HG03139 (cell line): Measurements from ENCODE around the gene PIP4K2C.

Experiments
- ATAC-seq: cut with Tn5 transposase; IDR thresholded peaks from one replicate; pipeline ENCODE4 v1.9.1; 2021; ENCODE audit not compliant: unreplicated experiment

Gene PIP4K2C

DNA sequence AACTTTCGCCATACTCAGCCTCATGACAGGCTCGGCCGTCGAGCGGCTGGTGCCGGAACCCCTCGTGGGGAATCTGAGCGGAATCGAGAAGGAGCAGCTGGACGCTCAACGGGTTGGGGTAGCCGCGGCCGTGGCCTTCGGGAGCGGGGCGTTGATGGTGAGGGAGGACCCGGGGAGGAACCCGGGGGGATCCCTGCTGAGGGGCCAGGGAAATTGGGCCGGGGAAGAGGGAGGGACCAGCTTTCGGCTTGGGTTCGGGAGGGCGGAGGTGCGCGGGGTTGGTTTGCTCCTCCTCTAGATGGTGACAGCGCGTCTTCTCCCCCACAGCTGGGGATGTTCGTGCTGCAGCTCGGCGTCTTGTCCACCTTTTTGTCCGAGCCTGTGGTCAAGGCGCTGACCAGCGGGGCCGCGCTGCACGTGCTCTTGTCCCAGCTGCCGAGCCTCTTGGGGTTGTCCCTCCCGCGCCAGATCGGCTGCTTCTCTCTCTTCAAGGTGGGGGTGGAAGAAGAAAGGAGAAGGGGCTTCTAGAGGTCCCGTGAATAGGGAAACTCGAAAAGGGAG, 30.0 kb downstream of the PIP4K2C start:
- no peak for ATAC-seq

DNA sequence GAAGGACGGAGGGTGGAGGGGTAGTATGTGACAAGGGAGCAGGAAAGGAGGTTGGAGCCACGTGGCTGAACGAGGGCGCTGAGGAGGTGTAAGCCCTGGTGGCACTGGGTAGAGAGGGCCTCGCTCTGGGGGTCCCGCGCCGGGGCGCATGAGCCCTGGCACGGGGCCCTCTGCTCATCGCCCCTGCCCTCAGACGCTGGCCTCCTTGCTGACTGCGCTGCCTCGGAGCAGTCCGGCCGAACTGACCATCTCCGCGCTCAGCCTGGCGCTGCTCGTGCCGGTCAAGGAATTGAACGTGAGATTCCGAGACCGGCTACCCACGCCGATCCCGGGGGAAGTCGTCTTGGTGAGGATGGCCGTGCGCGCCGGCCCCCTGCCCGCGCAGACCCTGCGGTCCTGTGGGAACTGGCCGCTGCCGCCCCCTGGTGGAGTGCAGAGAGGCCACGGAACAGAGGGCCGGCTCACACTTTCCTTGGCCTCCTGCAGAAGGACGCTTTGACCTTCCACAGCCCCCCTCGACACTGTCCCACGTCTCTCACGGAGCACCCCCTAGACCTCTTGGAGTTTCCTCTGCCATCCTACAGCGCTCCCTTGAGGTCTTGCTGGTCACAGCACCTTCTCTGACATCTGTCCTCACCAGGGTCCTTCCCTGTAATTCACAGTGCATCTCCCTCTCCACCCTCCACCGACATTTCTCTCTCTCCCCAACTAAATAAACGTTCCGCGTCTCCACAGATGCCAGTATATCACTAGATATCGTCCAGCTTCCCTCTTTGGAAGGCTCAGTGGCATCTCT, 30.7 kb downstream of the PIP4K2C start:
- no peak for ATAC-seq

DNA sequence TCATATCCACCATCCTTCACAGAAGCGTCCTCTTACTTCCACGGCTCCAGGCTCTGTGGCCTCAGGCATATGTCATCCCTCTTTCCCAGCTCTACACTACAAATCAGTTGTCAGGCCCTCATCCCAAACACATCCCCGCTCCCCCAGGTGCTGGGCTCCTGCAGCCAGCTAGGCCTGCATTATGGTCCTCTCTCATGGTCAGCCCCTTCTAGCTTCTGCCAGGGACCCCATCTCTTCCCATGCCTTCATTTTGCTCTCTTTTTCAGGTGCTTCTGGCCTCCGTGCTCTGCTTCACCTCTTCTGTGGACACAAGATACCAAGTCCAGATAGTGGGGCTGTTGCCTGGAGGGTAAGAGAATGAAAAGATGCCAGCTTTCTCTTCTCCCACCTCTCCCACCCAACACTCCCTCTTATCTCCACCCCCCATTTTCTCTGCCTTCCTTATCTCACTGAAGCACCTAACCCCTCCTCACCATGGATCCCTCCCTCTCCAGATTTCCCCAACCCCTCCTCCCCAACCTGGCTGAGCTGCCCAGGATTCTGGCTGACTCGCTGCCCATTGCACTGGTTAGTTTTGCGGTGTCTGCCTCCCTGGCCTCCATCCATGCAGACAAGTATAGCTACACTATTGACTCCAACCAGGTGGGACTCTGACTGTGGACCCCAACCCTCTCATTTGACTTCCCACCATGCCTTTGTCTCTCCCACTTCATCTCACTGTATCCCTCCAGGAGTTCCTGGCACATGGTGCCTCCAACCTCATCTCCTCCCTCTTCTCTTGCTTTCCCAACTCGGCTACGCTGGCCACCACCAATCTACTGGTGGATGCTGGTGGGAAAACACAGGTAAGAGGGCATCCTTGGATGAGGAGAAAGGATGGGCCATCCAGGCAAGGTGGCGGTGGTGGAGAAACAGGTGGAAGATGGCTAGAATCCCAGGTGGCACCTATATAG, 31.6 kb downstream of the PIP4K2C start:
- no peak for ATAC-seq

DNA sequence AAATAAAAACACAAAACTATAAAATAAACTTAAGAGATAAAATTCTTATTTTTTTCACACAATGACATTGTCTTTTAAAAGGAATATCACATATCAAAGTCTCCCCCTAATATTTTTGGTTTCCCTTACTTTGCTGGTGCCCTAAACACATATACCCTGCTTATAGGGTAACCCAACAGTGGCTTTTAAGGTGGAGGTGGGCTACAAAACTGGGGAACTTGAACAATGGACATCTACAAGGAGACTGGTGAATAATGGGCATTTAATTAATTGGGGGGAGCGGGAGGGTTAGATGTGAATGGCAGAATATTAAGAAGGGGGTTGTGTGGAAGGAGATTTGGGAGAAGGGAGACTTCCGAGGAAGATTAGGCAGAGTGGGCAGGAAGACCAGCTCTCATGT, 32.4 kb downstream of the PIP4K2C start:
- ATAC-seq: no peak

DNA sequence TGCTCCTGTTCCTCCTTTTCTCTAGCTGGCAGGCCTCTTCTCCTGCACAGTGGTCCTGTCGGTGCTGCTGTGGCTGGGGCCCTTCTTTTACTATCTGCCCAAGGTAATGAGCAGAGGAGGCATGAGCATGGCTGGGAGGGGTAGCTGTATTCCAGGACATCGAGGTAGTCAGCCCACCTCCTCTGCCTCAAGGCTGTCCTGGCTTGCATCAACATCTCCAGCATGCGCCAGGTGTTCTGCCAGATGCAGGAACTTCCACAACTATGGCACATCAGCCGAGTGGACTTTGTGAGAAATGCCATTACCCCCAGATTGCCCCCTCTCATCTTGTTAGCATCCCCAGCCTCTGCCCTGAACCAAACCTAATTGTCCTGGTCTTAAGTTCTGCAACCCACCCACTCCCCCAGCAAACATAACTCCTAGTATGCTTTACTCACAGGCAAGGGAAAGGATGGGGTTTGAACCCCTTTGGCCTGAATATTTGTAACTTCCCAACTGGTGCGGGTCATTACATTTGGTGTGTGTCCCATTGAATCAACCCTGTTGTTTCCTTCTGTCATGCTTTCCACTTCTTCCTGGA, 32.9 kb downstream of the PIP4K2C start:
- no peak for ATAC-seq

DNA sequence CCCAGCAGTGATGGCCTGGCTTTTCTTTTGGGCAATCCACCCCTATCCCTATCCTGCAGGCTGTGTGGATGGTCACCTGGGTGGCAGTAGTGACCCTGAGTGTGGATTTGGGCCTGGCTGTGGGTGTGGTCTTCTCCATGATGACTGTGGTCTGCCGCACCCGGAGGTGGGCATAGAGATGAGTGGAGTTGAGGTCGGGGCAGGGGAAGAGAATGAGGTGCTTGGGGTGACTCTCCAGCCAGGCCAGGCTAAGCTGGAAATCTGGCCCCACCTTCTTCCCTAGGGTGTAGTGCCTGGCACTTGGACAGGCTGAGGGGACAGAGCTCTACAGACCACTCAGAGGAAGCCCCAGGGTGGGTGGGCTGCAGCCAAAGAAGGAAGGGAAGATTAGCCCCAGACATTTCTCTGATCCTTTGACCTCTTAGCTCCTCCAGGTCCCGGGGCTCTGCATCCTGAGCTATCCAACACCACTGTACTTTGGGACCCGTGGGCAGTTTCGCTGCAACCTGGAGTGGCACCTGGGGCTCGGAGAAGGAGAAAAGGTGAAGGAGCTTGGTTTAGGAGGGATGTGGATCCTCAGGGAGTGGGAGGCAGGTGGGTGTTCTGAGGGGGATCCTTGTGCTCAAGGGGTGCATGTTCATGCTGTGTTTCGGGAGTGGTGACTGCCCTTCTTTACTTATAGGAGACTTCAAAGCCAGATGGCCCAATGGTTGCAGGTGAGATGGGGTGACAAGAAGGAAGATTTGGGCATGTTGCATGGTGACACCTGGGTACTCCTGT, 33.6 kb downstream of the PIP4K2C start:
- ATAC-seq: no peak

DNA sequence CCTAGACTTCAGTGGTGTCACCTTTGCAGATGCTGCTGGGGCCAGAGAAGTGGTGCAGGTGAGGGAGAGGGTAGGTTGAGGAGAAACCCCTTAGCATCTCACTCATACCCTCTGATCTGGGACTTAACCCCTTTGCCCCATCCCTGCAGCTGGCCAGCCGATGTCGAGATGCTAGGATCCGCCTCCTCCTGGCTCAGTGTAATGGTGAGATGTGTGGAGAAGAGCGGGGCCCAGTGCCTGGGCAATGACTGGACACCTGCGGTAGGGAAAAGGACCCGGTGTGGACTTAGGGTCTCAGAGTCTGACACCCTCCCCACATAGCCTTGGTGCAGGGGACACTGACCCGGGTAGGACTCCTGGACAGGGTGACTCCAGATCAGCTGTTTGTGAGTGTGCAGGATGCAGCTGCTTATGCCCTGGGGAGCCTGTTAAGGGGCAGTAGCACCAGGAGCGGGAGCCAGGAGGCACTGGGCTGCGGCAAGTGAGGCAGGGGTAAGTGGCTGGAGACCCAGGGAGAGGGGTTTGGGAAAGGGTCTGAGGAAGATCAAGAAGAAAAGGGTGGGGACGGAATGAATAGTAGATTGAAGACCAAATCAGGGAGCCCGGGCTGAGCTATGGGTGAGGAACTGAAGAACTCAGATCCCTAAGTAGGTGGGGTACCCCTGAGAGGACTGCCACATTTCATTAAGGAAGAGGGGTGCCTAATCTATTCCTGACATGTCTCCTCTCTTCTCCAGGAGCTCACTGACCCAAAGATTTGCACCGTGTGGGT, 34.5 kb downstream of the PIP4K2C start:
- ATAC-seq: no peak

DNA sequence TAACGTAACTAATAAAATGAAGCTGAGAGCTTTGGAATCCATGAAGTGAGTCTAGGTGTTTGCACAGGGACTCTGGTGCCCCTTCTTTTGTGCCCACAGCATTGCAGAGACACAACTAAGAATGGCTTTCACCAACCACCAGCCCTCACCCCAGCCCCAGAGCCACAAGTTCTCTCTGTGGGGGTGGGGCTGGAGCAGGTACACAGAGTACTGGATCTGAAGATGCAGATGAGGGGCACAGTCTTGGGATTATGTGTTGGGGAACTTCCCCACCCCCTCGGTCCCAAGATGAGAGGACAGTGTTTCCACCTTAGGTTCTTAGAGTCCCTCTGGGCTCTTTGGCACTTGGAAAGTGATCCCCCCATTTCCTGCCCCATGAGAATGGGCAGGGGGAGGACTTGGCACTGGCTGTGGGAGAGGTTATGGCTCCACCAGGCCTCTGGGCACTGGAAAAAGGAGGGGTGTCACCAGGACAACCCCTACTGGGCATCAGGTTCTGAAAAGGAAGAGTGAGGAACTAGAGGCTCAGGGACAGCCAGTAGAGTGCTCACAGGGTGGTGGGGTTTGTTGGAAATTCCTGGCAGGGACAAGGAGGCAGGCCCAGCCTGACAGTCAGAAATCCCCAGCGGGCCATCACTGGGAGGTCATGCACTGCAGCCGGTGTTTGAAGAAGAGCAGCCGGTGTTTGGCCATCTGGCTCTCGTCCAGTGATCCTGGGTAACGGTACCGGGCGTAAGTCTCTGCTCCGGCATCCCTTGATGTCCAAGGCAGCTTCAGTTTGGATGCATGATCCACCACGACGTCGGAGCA, 35.3 kb downstream of the PIP4K2C start:
- no peak for ATAC-seq

DNA sequence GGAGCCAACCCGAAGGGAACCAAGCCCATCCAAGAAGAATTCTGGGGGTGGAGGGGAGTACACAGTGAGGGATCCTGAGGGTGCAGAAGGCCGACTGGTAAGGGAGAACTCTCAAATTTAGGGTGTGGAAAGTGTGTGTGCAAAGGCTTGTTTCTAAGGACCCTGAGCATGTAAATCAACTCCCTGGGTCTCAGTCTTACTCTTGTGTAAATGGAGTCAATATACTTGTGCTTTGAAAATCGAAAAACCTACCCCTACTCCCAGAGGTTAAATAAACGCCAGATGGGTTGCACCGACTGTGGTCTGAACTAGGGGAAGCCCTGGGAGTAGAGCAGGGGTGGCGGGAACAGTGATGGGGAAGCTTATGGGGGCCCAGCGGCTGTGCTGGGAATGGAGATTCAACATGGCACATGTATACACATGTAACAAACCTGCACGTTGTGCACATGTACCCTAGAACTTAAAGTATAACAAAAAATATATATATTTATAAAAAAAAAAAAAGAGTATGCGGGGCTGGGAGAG, 36.0 kb downstream of the PIP4K2C start:
- no peak for ATAC-seq

DNA sequence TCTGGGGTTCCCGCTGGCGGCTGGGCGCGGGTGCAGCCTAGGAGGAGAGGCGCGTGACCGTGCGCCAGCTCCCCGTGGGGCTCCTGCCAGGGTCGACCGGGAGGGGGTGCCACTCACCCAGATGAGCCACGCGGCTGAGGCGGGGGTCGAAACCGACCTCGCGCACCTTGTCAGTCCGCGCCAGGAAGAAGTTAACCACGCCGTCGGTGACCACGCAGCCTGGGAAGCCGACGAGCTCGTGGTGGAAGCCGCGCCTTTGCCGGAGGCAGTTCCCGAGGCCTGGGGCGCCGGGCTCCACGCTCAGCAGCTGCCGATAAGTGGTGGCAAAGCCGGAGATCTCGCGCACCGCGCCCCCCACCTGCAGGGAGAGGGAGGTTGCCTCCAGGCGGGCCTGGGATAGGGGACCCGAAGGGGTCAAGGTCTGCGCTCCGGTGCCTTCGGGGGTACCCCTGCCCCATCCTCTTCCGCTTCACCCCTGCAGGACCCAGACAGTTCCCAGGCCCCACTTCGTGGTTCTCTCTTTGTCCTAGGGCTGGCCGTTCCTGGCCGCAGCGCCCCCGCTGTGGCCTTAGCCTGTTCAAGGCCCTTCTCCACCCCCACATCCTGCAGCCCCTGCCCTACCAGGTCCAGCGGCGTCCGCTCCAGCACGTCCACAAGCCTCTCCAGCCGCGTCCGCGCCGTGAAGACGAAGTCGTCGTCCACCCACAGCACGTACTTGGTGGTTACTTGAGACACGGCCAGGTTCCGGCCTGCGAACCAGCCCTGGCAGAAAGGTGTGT, 36.7 kb downstream of the PIP4K2C start:
- ATAC-seq: no peak

DNA sequence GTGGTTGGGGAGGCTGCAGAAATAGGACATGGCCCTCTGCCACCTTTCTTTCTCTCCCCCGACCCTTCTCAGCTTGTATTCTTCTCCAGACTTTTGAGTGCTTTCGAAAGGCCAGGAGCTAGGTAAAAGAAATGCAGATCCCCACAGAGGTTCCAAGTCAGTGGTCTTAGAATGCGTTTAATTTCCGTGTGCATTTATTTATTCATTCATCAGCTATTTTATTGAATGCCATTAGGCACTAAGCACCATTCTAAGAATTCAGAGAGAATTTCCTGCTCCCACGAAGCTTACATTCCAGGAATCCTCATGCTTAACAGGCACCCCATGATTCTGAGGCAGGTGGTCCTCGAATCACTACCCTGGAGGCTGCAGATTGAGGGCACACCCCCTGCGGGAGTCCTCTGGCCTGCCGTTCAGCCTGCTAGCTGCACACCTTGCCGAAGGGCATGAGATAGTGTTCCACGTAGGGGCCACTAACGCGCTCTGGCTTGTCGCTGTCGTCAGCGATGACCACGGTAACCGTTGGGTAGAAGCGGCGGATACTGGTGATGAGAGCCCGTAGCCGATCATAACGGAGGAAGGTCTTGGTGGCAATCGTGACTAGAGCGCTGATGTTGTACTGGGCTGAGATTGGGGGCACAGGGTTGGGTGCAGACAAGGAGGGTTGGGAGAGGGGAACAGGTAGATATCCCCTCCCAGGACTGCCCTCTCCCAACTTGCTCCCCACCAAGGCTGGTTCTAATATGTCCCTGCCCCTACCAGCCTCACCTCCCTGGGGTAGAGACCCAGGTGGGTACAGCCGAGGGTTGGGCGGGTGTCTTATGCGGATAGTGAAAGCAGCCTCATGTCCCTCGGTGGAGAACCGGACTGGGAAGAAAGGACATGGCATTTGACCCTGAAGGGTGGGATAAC, 37.5 kb downstream of the PIP4K2C start:
- no peak for ATAC-seq

DNA sequence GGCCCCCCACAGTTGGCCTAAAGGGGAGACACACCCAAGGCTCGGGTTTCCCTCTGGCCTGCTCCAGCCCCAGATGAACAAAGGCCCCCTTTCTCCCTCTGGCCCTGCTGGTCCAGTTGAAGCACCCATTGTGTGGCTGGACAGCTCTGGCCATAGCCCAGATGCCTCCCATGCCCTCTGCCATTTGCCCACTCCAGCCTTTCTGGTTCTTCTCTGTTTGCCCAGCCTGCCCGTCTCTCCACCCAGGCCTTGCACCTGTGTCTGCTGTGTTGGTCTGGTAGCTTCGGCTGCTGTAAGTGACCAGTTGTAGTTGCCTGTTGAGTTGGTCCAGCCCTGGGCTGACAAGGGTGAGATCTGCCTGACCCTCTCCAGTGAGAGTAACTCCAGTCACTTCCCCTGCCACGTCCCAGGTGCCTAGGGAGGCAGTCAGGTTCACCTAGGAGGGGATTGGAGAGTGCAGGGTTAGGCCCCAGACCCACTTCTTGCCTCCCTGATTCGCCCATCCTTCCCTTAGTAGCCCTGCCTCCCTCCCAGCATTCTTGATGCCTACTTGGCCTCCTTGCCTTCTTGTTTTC, 39.0 kb downstream of the PIP4K2C start:
- ATAC-seq: no peak

DNA sequence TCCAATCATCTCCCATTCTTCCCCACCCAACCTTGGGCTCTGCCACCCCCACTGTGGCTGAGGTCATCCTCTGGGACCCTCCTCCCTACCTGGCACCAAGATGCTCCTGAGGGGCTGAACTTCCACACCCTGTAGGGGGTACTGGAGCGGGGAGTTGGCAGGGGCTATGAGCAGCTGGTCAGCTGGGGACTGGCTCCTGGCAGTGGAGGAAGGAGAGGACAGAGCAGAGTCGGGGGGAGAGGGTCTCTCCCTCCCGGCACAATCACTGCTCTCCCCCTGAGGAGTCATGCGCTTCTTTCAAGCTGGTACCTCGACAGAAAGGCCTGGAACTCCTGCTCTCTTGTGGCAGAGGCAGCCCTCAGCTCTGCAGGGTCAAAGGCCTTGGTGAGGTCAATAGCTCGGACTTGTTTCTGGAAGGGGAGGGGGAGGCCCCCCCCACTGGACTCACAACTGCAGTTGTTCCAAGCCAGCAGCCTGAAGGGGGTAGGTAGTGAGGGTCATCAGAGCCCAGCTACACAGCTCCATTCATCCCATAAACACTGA, 40.0 kb downstream of the PIP4K2C start:
- no peak for ATAC-seq

DNA sequence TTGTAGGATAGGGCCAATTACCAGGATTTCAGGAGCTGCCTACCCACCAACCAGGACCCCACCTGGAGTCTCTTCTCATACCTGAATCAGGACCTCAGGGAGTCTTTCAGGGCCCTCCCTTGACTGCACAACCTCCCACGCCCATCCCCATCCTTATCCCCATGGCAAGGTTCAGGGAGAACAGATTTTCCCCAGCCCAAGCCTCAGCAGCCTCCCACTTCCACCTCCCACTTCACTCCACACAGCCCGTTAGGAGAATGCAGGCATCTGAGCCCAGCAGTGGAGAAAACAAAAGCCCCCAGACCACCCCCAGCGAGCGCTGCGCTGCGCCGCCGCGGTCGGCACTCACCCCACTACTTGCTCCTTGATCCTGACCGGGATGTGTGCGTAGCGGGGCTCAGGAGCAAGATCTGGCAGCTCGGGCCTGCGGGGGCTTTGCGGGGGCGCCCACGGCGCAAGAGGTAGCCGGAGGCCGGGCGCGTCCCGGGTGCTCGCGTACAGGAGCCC, 40.6 kb downstream of the PIP4K2C start:
- ATAC-seq: no peak

DNA sequence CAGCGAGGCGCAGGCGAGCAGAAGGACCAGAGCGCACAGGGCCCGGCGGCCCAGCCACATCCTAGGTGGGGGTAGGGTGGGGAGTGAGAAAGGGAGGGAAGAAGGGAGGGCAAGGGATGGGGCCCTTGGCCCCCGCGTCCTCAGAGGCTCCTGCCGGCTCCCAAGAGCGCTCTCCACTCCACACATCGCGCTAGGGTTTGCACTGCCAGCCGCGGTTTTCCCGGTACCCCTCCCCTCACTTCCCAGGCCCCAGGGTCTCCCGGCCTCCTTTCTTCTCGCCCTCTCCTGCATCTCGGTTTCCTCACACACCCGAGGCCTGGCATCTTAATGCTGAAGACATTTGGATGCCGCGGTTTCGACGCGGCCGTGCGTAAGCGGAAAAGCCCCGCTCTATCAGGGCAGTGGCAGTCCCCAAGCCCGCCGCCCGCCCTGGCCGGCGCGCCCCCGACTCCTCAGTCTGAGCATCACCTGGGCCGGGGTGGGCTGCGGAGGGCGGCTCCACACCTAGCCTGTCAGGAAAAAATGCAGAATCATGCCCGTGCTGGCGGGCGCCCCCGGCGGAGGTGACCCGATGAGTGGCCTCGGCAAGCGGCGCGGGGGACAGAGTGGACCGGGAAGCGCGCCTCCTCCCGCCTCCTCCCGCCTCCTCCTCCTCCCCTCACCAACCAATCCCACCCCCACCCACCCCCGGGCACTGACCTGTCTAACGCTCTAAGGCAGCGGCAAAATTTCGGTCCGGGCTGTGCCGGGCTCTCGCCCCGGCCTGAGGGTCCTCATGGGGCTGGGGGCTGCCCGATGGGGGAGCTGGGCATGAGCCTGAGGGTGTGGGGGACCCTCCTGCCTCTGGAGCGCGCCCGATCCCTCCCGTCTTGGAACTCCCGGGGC, 41.3 kb downstream of the PIP4K2C start:
- no peak for ATAC-seq
